Activated CD8-positive, alpha-beta T cell treated with anti-CD3 and anti-CD28 coated beads, Interleukin-2, amount 10 ng/mL, durations not matched to agents 7 days and 5 days (primary cell): ENCODE results near the gene PPIB. TPM values are rescaled to one million over a fixed set of nuclear protein-coding genes. Genes with fewer than 3 reads are reported as not detected.

Experiments
- ATAC-seq: fragments of 150-1000 bp; cut with Tn5 transposase; one replicate; pipeline ENCODE4 v1.10.0; 2021; ENCODE audit warnings: moderate library complexity
- CTCF ChIA-PET: fragments of 350-600 bp; sonication (Branson Sonifier 250); formaldehyde crosslinking; loops from one replicate; lab custom pipeline; 2021; ENCODE audit warnings: antibody characterized with exemption; lab: Charles Lee
- POLR2A ChIA-PET: fragments of 350-600 bp; sonication (Branson Sonifier 250); formaldehyde crosslinking; loops from one replicate; lab custom pipeline; 2021; ENCODE audit warnings: antibody characterized with exemption; lab: Charles Lee
- DNase-seq: peaks from one replicate; pipeline ENCODE4 v3.0.0-alpha.2; 2020
- H3K27ac Mint-ChIP-seq: one replicate; pipeline ENCODE4 v1.8.0; 2021; ENCODE audit warnings: mild to moderate bottlenecking, mixed read lengths
- H3K27me3 Mint-ChIP-seq: one replicate; pipeline ENCODE4 v1.8.0; 2021; ENCODE audit warnings: low read depth, mixed read lengths
- H3K36me3 Mint-ChIP-seq: one replicate; pipeline ENCODE4 v1.8.0; 2021; ENCODE audit warnings: low read depth, mixed read lengths
- H3K4me1 Mint-ChIP-seq: one replicate; pipeline ENCODE4 v1.8.0; 2021; ENCODE audit warnings: low read depth, mixed read lengths
- H3K4me3 Mint-ChIP-seq: one replicate; pipeline ENCODE4 v1.8.0; 2021; ENCODE audit warnings: mild to moderate bottlenecking, mixed read lengths
- H3K9me3 Mint-ChIP-seq: one replicate; pipeline ENCODE4 v1.8.0; 2022; ENCODE audit warnings: mixed read lengths; ENCODE audit not compliant: insufficient read depth
- total RNA-seq, 2 experiments: library from RNA; stranded (reverse); gene quantifications; one replicate each; pipeline ENCODE4 v1.2.3, GENCODE V29; 2021

PPIB gene
- total RNA-seq, 2 experiments from 2014 or later: 378 to 386 TPM

GRCh38 chr15:64136347-64136746 is 26.5 kb downstream of the PPIB start:
- no peak for DNase-seq
- peaks cover 30% of the 10 kb centered on the region for H3K36me3 Mint-ChIP-seq
- no peaks in the 10 kb centered on the region for H3K27me3 Mint-ChIP-seq
- ChIA-PET POLR2A (no interaction called here), CTCF (interaction anchor here (0.6 kb wide), 1 partner anchor 28 kb away, joined by 3 read pairs; no protein-coding TSS in a partner anchor)
- H3K4me3 Mint-ChIP-seq: no peak overlapping the region
- H3K27ac Mint-ChIP-seq: no peak overlapping the region
- H3K9me3 Mint-ChIP-seq: no peaks in the 10 kb centered on the region
- no peak for ATAC-seq
- H3K4me1 Mint-ChIP-seq: no peaks in the 10 kb centered on the region

- POLR2A ChIA-PET: interaction anchor here (1.0 kb wide), 1 partner anchor 12 kb away, joined by 3 read pairs; no protein-coding TSS in a partner anchor
Measured at GRCh38 chr15:64134345-64134829, 28.4 kb downstream of the PPIB start.

GRCh38 chr15:64133623-64134344 is 29.0 kb downstream of the PPIB start:
- DNase-seq: no peak
- no peak for ATAC-seq
- ChIA-PET POLR2A (interaction anchor here (1.0 kb wide), 1 partner anchor 11 kb away, joined by 3 read pairs; no protein-coding TSS in a partner anchor), CTCF (interaction anchor here (0.9 kb wide), 1 partner anchor 20 kb away, joined by 4 read pairs; no protein-coding TSS in a partner anchor)
- Mint-ChIP-seq H3K4me3 (no peak overlapping the region), H3K27ac (no peak overlapping the region), H3K27me3 (no peaks in the 10 kb centered on the region), H3K4me1 (no peaks in the 10 kb centered on the region), H3K36me3 (peaks cover 42% of the 10 kb centered on the region), H3K9me3 (no peaks in the 10 kb centered on the region)

More at GRCh38 chr15:64134345-64134829, 28.4 kb downstream of the PPIB start:
- peaks cover 41% of the 10 kb centered on the region for H3K36me3 Mint-ChIP-seq
- DNase-seq: no peak
- CTCF ChIA-PET: interaction anchor here (0.9 kb wide), 1 partner anchor 19 kb away, joined by 4 read pairs; no protein-coding TSS in a partner anchor
- no peak for ATAC-seq
- H3K4me3 Mint-ChIP-seq: no peak overlapping the region
- H3K27me3 Mint-ChIP-seq: no peaks in the 10 kb centered on the region
- no peak overlapping the region for H3K27ac Mint-ChIP-seq
- H3K9me3 Mint-ChIP-seq: no peaks in the 10 kb centered on the region
- no peaks in the 10 kb centered on the region for H3K4me1 Mint-ChIP-seq

- peaks cover 56% of the 10 kb centered on the region for H3K36me3 Mint-ChIP-seq
- no peaks in the 10 kb centered on the region for H3K4me1 Mint-ChIP-seq
- no peak overlapping the region for H3K27ac Mint-ChIP-seq
- CTCF ChIA-PET: interaction anchor here (1.2 to 1.9 kb wide), 3 partner anchors 13 to 21 kb away, joined by 3 to 8 read pairs (median 4); no protein-coding TSS in a partner anchor
- ATAC-seq (no peak), DNase-seq (no peak)
- POLR2A ChIA-PET: no interaction called here
- H3K4me3 Mint-ChIP-seq: no peak overlapping the region
- H3K27me3 Mint-ChIP-seq: no peaks in the 10 kb centered on the region
- no peaks in the 10 kb centered on the region for H3K9me3 Mint-ChIP-seq
Measured at GRCh38 chr15:64132217-64132616, 30.6 kb downstream of the PPIB start.

- CTCF ChIA-PET: interaction anchor here (1.2 to 1.9 kb wide), 4 partner anchors 13 to 22 kb away, joined by 3 to 8 read pairs (median 4); no protein-coding TSS in a partner anchor
- H3K27ac Mint-ChIP-seq: no peak overlapping the region
- peaks cover 54% of the 10 kb centered on the region for H3K36me3 Mint-ChIP-seq
- H3K9me3 Mint-ChIP-seq: no peaks in the 10 kb centered on the region
- H3K4me1 Mint-ChIP-seq: no peaks in the 10 kb centered on the region
- POLR2A ChIA-PET: interaction anchor here (1.0 kb wide), 1 partner anchor 10 kb away, joined by 3 read pairs; no protein-coding TSS in a partner anchor
- no peaks in the 10 kb centered on the region for H3K27me3 Mint-ChIP-seq
- ATAC-seq (no peak), DNase-seq (no peak)
- no peak overlapping the region for H3K4me3 Mint-ChIP-seq
Measured at GRCh38 chr15:64131547-64131946, 31.3 kb downstream of the PPIB start.

DNA sequence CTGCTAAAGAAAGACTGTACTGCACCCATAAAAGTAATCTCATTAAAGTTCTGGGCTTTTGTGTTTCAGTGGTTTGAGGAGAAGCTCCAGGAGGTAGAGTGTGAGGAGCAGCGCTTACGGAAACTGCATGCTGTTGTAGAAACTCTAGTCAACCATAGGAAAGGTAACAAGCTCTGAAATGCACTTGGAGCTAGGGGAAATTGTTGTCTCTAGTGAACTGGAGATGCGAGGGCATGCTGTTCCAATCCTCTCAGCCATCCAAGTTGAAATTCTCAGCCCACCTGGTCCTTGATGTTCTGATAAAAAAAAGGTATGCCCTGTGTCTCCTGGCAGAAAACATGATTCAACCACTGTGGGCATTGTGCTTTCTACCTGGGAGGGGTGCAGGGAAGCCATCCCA is 32.7 kb downstream of the PPIB start:
- no peaks in the 10 kb centered on the region for H3K27me3 Mint-ChIP-seq
- no peak overlapping the region for H3K27ac Mint-ChIP-seq
- no peaks in the 10 kb centered on the region for H3K4me1 Mint-ChIP-seq
- DNase-seq (no peak), ATAC-seq (no peak)
- ChIA-PET POLR2A (no interaction called here), CTCF (interaction anchor here (1.0 kb wide), 2 partner anchors 12 to 19 kb away, joined by 3 read pairs; no protein-coding TSS in a partner anchor)
- no peak overlapping the region for H3K4me3 Mint-ChIP-seq
- no peaks in the 10 kb centered on the region for H3K9me3 Mint-ChIP-seq
- H3K36me3 Mint-ChIP-seq: peaks cover 56% of the 10 kb centered on the region

- H3K36me3 Mint-ChIP-seq: peaks cover 57% of the 10 kb centered on the region
- CTCF ChIA-PET: no interaction called here
- H3K27me3 Mint-ChIP-seq: no peaks in the 10 kb centered on the region
- no peak overlapping the region for H3K27ac Mint-ChIP-seq
- POLR2A ChIA-PET: no interaction called here
- no peak for ATAC-seq
- DNase-seq: no peak
- no peaks in the 10 kb centered on the region for H3K9me3 Mint-ChIP-seq
- H3K4me1 Mint-ChIP-seq: no peaks in the 10 kb centered on the region
- H3K4me3 Mint-ChIP-seq: no peak overlapping the region
Measured at GRCh38 chr15:64127521-64128270, 35.1 kb downstream of the PPIB start.

DNA sequence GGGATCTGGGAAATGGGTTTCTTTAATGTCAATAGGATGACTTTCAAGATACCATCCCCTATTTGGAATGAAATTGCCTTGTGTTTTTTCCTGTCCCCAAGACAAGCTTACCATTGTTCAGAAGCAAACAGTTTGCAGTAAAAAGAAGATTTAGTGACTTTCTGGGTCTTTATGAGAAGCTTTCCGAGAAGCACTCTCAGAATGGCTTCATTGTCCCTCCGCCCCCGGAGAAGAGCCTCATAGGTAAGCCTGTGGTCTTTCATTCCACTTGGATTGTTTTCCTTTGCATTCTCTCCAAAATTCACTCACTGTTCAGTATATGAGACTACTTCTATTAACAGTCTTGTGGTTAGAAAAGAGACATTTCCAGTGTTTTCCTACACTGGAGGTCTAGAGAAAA is 36.8 kb downstream of the PPIB start:
- Mint-ChIP-seq H3K9me3 (no peaks in the 10 kb centered on the region), H3K4me3 (no peak overlapping the region), H3K4me1 (no peaks in the 10 kb centered on the region), H3K36me3 (peaks cover 50% of the 10 kb centered on the region), H3K27ac (no peak overlapping the region), H3K27me3 (no peaks in the 10 kb centered on the region)
- no peak for ATAC-seq
- ChIA-PET POLR2A (no interaction called here), CTCF (interaction anchor here (1.5 kb wide), 2 partner anchors 12 to 27 kb away, joined by 5 to 10 read pairs; no protein-coding TSS in a partner anchor)
- no peak for DNase-seq

- Mint-ChIP-seq H3K27me3 (no peaks in the 10 kb centered on the region), H3K27ac (no peak overlapping the region), H3K4me1 (peaks cover under 1% of the 10 kb centered on the region), H3K36me3 (peaks cover 56% of the 10 kb centered on the region), H3K9me3 (no peaks in the 10 kb centered on the region), H3K4me3 (no peak overlapping the region)
- ChIA-PET CTCF (interaction anchor here (1.7 kb wide), 1 partner anchor 31 kb away, joined by 6 read pairs; no protein-coding TSS in a partner anchor), POLR2A (interaction anchor here (0.8 kb wide), 1 partner anchor 28 kb away, joined by 3 read pairs; the partner anchor contains the start of gene SNX22)
- DNase-seq (no peak), ATAC-seq (no peak)
Measured at GRCh38 chr15:64122936-64123351, 39.9 kb downstream of the PPIB start.

DNA sequence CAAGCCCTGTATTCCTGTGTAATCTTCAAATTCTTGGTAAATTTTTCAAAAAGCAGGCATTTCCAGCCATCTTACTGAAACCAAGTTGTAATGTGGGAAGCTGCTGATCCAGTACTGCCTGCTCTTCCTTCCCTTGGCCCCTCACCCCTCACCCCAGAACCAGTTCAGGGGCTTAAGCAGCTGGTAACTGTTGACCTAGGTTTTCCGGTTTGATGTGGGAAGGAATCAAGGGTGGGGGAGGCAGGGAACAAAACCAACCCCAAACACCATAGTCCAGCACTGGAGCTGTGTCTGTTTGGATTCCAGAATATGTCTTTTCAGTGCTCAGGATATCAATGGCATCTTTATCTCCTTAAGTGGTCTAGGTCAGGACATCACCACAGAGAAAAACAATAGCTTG is 40.4 kb downstream of the PPIB start:
- ATAC-seq (no peak), DNase-seq (no peak)
- no peaks in the 10 kb centered on the region for H3K27me3 Mint-ChIP-seq
- ChIA-PET POLR2A (interaction anchor here (0.5 to 0.8 kb wide), 3 partner anchors 12 to 1173 kb away, joined by 3 read pairs; partner anchors contain the start of gene SNX22), CTCF (interaction anchor here (1.7 kb wide), 1 partner anchor 31 kb away, joined by 6 read pairs; no protein-coding TSS in a partner anchor)
- peaks cover 4% of the 10 kb centered on the region for H3K4me1 Mint-ChIP-seq
- no peaks in the 10 kb centered on the region for H3K9me3 Mint-ChIP-seq
- H3K27ac Mint-ChIP-seq: no peak overlapping the region
- H3K36me3 Mint-ChIP-seq: peaks cover 54% of the 10 kb centered on the region
- H3K4me3 Mint-ChIP-seq: no peak overlapping the region

DNA sequence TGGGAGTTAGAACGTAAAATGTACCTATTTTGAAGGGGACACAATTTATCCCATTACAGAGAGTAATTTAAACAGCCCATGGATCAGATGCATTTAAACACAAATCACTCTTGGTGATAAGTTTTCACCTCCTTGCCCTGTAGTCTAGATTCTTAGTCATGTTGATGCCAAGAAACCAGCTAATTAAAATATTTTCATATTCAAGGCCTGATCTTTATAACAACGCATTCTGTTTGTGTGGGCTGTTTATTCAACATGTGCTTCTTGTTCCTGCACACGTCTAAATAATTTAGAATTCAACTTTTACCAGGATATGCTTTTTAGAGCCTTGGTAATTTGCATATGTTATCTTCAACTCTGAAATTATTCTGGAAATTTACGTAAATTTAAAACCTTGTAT is 41.2 kb downstream of the PPIB start:
- no peaks in the 10 kb centered on the region for H3K9me3 Mint-ChIP-seq
- DNase-seq (no peak), ATAC-seq (no peak)
- H3K4me3 Mint-ChIP-seq: no peak overlapping the region
- H3K4me1 Mint-ChIP-seq: peaks cover 4% of the 10 kb centered on the region
- ChIA-PET CTCF (interaction anchor here (1.7 kb wide), 1 partner anchor 32 kb away, joined by 6 read pairs; no protein-coding TSS in a partner anchor), POLR2A (no interaction called here)
- no peak overlapping the region for H3K27ac Mint-ChIP-seq
- no peaks in the 10 kb centered on the region for H3K27me3 Mint-ChIP-seq
- H3K36me3 Mint-ChIP-seq: peaks cover 51% of the 10 kb centered on the region
